OCI-LY1 (cell line): ENCODE results near the gene PTPN14.

Experiments used
- H2AFZ ChIP-seq: fragments of 200-600 bp; sonication (generic), shearing (Covaris generic); 2 replicates; pipeline ENCODE4 v1.6.0; 2014; ENCODE audit warnings: antibody characterized with exemption, mild to moderate bottlenecking, low read length
- H3F3A ChIP-seq: fragments of 200-600 bp; sonication (generic), shearing (Covaris generic); 2 replicates; pipeline ENCODE4 v1.6.0; 2014; ENCODE audit warnings: mild to moderate bottlenecking, antibody characterized with exemption, low read length, moderate library complexity; ENCODE audit not compliant: insufficient read depth
- H3K27ac ChIP-seq: fragments of 200-600 bp; sonication (generic); 2 replicates; pipeline ENCODE4 v1.5.1; 2014; ENCODE audit warnings: low read length, mixed run types, mild to moderate bottlenecking, low read depth; ENCODE audit not compliant: poor library complexity, severe bottlenecking
- H3K27me3 ChIP-seq: fragments of 200-600 bp; sonication (generic); 2 replicates; pipeline ENCODE4 v1.6.0; 2014; ENCODE audit warnings: antibody characterized with exemption, mild to moderate bottlenecking, low read length, moderate library complexity; ENCODE audit not compliant: insufficient read depth
- H3K36me3 ChIP-seq: fragments of 200-600 bp; sonication (generic); 2 replicates; pipeline ENCODE4 v1.6.1; 2014; ENCODE audit warnings: mild to moderate bottlenecking, antibody characterized with exemption, low read length, moderate library complexity, mixed read lengths; ENCODE audit not compliant: insufficient read depth
- H3K4me1 ChIP-seq: fragments of 200-600 bp; sonication (generic); 2 replicates; pipeline ENCODE4 v1.5.1; 2014; ENCODE audit warnings: mild to moderate bottlenecking, low read length, moderate library complexity; ENCODE audit not compliant: insufficient read depth, severe bottlenecking
- H3K4me2 ChIP-seq: fragments of 200-600 bp; sonication (generic), shearing (Covaris generic); 2 replicates; pipeline ENCODE4 v1.6.1; 2014; ENCODE audit warnings: low read length
- H3K4me3 ChIP-seq: fragments of 200-600 bp; sonication (generic); 2 replicates; pipeline ENCODE4 v1.5.1; 2014; ENCODE audit warnings: low read length, low read depth, mild to moderate bottlenecking, mixed read lengths; ENCODE audit not compliant: poor library complexity, severe bottlenecking
- H3K79me2 ChIP-seq: fragments of 200-600 bp; shearing (Covaris generic); 2 replicates; pipeline ENCODE4 v1.6.1; 2016; ENCODE audit warnings: mixed run types, low read length, mixed read lengths; ENCODE audit not compliant: insufficient read depth
- H3K9ac ChIP-seq: fragments of 200-600 bp; sonication (generic), shearing (Covaris generic); 2 replicates; pipeline ENCODE4 v1.6.1; 2014; ENCODE audit warnings: mild to moderate bottlenecking, low read length, mixed read lengths
- H3K9me2 ChIP-seq: fragments of 200-600 bp; sonication (generic), shearing (Covaris generic); 2 replicates; pipeline ENCODE4 v1.6.1; 2014; ENCODE audit warnings: low read depth, mild to moderate bottlenecking, low read length, mixed read lengths
- H3K9me3 ChIP-seq: fragments of 200-600 bp; shearing (Covaris generic); 2 replicates; pipeline ENCODE4 v1.6.1; 2014; ENCODE audit warnings: low read length, mixed read lengths
- H4K20me1 ChIP-seq: fragments of 200-600 bp; sonication (generic), shearing (Covaris generic); 2 replicates; pipeline ENCODE4 v1.6.0; 2016; ENCODE audit warnings: mild to moderate bottlenecking, low read length; ENCODE audit not compliant: insufficient read depth
- EZH2 ChIP-seq: fragments of 200-600 bp; sonication (generic), shearing (Covaris generic); IDR thresholded peaks from 2 replicates; pipeline ENCODE4 v1.8.0; 2017; ENCODE audit warnings: borderline replicate concordance, mixed run types, mild to moderate bottlenecking, antibody characterized with exemption, low read length, moderate library complexity, mixed read lengths
- TF ChIP-seq, protein P1 (sequence below): fragments of 200-600 bp; sonication (generic), shearing (Covaris generic); IDR thresholded peaks from 2 replicates; pipeline ENCODE4 v1.5.1; 2017; ENCODE audit warnings: mild to moderate bottlenecking, antibody characterized with exemption, low read length, moderate library complexity, mixed read lengths

Gene PTPN14

DNA sequence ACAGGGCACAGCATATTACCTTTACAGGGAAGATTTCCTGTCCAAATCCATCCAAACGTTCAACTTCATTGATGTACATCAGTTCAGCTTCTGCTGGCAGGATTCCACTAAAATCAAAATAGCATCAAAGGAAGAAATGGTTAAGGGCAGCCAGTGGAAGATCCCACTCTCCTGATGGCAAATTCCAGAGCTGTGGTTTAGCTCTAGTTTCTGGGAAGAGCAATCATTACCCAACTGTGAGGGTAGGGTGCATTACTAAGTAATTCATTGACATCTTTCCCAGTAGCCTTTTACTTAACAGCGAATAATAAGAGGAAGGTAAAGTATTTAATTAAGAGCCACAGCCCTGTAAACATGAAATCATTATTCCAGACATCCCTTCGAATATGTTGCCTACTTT lies 149.7 kb downstream of the PTPN14 start:
- Histone ChIP-seq H3K9ac (no peak overlapping the region), H3K27me3 (no peaks in the 10 kb centered on the region), H3K9me3 (no peaks in the 10 kb centered on the region), H3K36me3 (no peaks in the 10 kb centered on the region), H3K79me2 (no peaks in the 10 kb centered on the region), H3K4me2 (no peak overlapping the region), H3K9me2 (no peaks in the 10 kb centered on the region), H4K20me1 (no peaks in the 10 kb centered on the region), H2AFZ (no peak overlapping the region), H3K27ac (no peak overlapping the region), H3F3A (no peaks in the 10 kb centered on the region), H3K4me1 (peaks cover 20% of the 10 kb centered on the region), H3K4me3 (no peak overlapping the region)
- TF ChIP-seq, protein P1, sequence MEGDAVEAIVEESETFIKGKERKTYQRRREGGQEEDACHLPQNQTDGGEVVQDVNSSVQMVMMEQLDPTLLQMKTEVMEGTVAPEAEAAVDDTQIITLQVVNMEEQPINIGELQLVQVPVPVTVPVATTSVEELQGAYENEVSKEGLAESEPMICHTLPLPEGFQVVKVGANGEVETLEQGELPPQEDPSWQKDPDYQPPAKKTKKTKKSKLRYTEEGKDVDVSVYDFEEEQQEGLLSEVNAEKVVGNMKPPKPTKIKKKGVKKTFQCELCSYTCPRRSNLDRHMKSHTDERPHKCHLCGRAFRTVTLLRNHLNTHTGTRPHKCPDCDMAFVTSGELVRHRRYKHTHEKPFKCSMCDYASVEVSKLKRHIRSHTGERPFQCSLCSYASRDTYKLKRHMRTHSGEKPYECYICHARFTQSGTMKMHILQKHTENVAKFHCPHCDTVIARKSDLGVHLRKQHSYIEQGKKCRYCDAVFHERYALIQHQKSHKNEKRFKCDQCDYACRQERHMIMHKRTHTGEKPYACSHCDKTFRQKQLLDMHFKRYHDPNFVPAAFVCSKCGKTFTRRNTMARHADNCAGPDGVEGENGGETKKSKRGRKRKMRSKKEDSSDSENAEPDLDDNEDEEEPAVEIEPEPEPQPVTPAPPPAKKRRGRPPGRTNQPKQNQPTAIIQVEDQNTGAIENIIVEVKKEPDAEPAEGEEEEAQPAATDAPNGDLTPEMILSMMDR, result no peak
- TF ChIP-seq EZH2, result no peak

DNA sequence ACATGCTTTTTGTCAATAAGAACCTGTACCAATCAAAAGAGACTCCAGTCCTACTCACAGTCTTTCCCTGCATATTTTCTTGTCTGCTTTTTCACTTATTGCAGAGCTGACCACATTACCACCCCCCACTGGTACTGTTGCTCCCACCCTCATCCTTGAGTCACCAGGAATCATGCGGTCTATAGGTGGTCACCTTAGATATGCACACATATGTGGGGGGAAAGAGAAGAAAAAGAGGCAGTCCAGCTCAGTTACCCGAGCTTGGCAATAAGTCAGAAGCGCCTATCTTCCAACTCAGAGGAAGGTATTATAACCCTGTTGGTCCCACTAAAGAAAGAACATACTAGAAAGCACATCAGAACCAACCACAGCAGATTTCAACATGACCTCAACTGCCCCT lies 151.3 kb downstream of the PTPN14 start:
- Histone ChIP-seq H3K36me3 (no peaks in the 10 kb centered on the region), H3K9me3 (no peaks in the 10 kb centered on the region), H3K4me1 (peaks cover 20% of the 10 kb centered on the region), H3K4me2 (no peak overlapping the region), H4K20me1 (no peaks in the 10 kb centered on the region), H3K9ac (no peak overlapping the region), H3K9me2 (no peaks in the 10 kb centered on the region), H2AFZ (no peak overlapping the region), H3K27ac (no peak overlapping the region), H3K4me3 (no peak overlapping the region), H3F3A (no peaks in the 10 kb centered on the region), H3K79me2 (no peaks in the 10 kb centered on the region), H3K27me3 (no peaks in the 10 kb centered on the region)
- TF ChIP-seq, protein P1, result no peak
- TF ChIP-seq EZH2, result no peak

DNA sequence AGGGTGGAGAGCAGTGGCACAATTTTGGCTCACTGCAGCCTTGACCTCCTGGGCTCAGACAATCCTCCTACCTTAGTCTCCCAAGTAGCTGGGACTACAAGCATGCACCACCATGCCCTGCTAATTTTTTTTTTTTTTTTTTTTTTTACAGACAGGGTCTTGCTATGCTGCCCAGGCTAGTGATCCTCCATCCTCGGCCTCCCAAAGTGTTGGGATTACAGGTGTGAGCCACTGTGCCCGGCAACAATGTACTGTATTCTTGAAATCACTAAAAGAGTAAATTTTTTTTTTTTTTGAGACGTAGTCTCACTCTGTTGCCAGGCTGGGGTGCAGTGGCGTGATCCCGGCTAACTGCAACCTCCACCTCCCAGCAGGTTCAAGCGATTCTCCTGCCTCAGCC lies 152.9 kb downstream of the PTPN14 start:
- Histone ChIP-seq H3K9me3 (no peaks in the 10 kb centered on the region), H3K4me2 (no peak overlapping the region), H3K4me1 (peaks cover 9% of the 10 kb centered on the region), H2AFZ (no peak overlapping the region), H3K9me2 (no peaks in the 10 kb centered on the region), H3F3A (no peaks in the 10 kb centered on the region), H3K79me2 (no peaks in the 10 kb centered on the region), H3K36me3 (no peaks in the 10 kb centered on the region), H3K27me3 (no peaks in the 10 kb centered on the region), H3K9ac (no peak overlapping the region), H3K4me3 (no peak overlapping the region), H3K27ac (no peak overlapping the region), H4K20me1 (no peaks in the 10 kb centered on the region)
- TF ChIP-seq, protein P1, result no peak
- TF ChIP-seq EZH2, result no peak
